ENCODE results near the gene JPH4. TPM values are rescaled to one million over a fixed set of nuclear protein-coding genes. Genes with fewer than 3 reads are reported as not detected.

The JPH4 gene
- total RNA-seq, 1 experiment from 2014 or later, result 6.8 TPM

DNA sequence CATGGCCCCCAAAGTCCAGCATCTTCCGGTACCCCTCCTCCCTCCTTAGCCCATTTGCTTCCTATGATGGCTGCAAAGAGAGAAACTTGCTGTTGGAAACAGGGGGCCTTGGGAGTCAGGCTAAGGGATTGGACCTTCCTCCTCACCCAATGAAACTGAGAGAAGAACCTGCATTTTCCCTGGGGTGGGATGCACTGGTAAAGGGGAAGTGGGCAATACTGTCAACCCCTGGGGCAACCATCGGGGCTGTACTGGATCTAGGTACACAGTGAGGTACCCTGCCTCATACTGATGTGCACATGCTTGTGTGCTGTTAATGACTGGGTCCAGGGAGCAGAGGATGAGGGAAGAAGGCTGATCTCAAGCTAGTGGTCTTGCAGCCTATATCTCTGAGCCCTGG, 11.0 kb upstream of the JPH4 start:
- no peak overlapping the region for H3K4me2 ChIP-seq (ENCODE audit: insufficient read depth, insufficient read length, low read length)

More for the DNA sequence above, 11.0 kb upstream of the JPH4 start:
- Histone ChIP-seq H3K56ac (ENCODE audit: insufficient read length, low read depth, low read length) (no peak overlapping the region), H3K27ac (ENCODE audit: insufficient read length, low read depth, low read length) (no peak overlapping the region), H2AFZ (ENCODE audit: low read length) (no peak overlapping the region), H3T11ph (ENCODE audit: low read length) (no peak overlapping the region), H3K9ac (ENCODE audit: extremely low read depth, insufficient read length, low read length) (no peak overlapping the region), H2BK15ac (ENCODE audit: low read depth, low read length) (no peak overlapping the region), H3K79me2 (ENCODE audit: insufficient read depth, low read length) (no peaks in the 10 kb centered on the region), H2BK120ac (ENCODE audit: low read depth, low read length, poor library complexity, severe bottlenecking) (no peak overlapping the region), H3K9me3 (ENCODE audit: control insufficient read depth, low read depth, low read length) (no peaks in the 10 kb centered on the region), H3K18ac (ENCODE audit: insufficient read length, low read depth, low read length) (no peak overlapping the region), H2BK20ac (ENCODE audit: low read depth, low read length, poor library complexity, severe bottlenecking) (no peak overlapping the region), H2BK12ac (ENCODE audit: insufficient read length, low read depth, low read length) (no peak overlapping the region), H3K14ac (ENCODE audit: insufficient read depth, low read length) (no peak overlapping the region), H2BK5ac (ENCODE audit: insufficient read length, low read length) (no peak overlapping the region), H3K27me3 (ENCODE audit: insufficient read depth, low read length) (no peaks in the 10 kb centered on the region), H3K23ac (ENCODE audit: insufficient read length, low read depth, low read length) (no peak overlapping the region), H3K4ac (ENCODE audit: low read depth, low read length) (no peak overlapping the region), H3K23me2 (ENCODE audit: insufficient read length, low read depth, low read length, poor library complexity, severe bottlenecking) (no peaks in the 10 kb centered on the region), H4K8ac (replicated peaks; ENCODE audit: insufficient read length, low read depth, low read length) (no peak overlapping the region), H3K4me1 (ENCODE audit: insufficient read depth, low read length) (no peaks in the 10 kb centered on the region; the same call in 1 of the 2 replicates), H4K91ac (ENCODE audit: insufficient read length, low read depth, low read length) (no peak overlapping the region), H3K79me1 (ENCODE audit: insufficient read depth, low read depth, low read length, poor library complexity, severe bottlenecking) (no peaks in the 10 kb centered on the region), H4K5ac (ENCODE audit: insufficient read length, low read depth, low read length) (no peak overlapping the region), H4K20me1 (ENCODE audit: control insufficient read depth, insufficient read depth, insufficient read length) (no peaks in the 10 kb centered on the region), H2AK5ac (ENCODE audit: insufficient read length, low read length) (no peak overlapping the region)
- no CpG with 5 or more reads among the region's 2 CpGs for WGBS (ENCODE audit: extremely low coverage, insufficient read length, low lambda C conversion rate)
- TF ChIP-seq, protein P1, sequence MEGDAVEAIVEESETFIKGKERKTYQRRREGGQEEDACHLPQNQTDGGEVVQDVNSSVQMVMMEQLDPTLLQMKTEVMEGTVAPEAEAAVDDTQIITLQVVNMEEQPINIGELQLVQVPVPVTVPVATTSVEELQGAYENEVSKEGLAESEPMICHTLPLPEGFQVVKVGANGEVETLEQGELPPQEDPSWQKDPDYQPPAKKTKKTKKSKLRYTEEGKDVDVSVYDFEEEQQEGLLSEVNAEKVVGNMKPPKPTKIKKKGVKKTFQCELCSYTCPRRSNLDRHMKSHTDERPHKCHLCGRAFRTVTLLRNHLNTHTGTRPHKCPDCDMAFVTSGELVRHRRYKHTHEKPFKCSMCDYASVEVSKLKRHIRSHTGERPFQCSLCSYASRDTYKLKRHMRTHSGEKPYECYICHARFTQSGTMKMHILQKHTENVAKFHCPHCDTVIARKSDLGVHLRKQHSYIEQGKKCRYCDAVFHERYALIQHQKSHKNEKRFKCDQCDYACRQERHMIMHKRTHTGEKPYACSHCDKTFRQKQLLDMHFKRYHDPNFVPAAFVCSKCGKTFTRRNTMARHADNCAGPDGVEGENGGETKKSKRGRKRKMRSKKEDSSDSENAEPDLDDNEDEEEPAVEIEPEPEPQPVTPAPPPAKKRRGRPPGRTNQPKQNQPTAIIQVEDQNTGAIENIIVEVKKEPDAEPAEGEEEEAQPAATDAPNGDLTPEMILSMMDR (conservative IDR thresholded peaks at IDR 0.05), result no peak
- Mint-ChIP-seq H3K36me3 (ENCODE audit: insufficient read depth in 1 of 3, low read depth in 3 of 3) (peaks cover 0 to 3% (median 2%) of the 10 kb centered on the region in 3 experiments; a peak in 1 of 7 replicates), H3K27me3 (ENCODE audit: low read depth) (peaks cover 15% of the 10 kb centered on the region), H3K4me3 (no peak overlapping the region), H3K9me3 (peaks cover 3 to 5% of the 10 kb centered on the region in 2 experiments; a peak in 3 of 5 replicates), H3K27ac (no peak overlapping the region), H3K4me1 (peaks cover 12 to 20% of the 10 kb centered on the region in 2 experiments)
- no peak for DNase-seq

Data from H9 (cell line).